H9 (cell line): ENCODE results near the gene PRMT7. TPM values are rescaled to one million over a fixed set of nuclear protein-coding genes. Genes with fewer than 3 reads are reported as not detected.
A peak's percentile ranks its signal among the peaks of the same experiment; 100 is the strongest.

Experiments used
- DNase-seq: peaks from one replicate; pipeline ENCODE4 v3.0.0-alpha.2; 2017
- H2AFZ ChIP-seq: one replicate; pipeline ENCODE4 v1.6.1; 2013; ENCODE audit warnings: mild to moderate bottlenecking, low read length, control low read depth, moderate library complexity
- H2AK5ac ChIP-seq: 2 replicates; pipeline ENCODE4 v1.6.1; 2013; ENCODE audit warnings: low read length, control low read depth, mixed read lengths; ENCODE audit not compliant: insufficient read length
- H2BK120ac ChIP-seq: one replicate; pipeline ENCODE4 v1.6.1; 2013; ENCODE audit warnings: low read depth, mild to moderate bottlenecking, low read length, control low read depth, inconsistent platforms; ENCODE audit not compliant: poor library complexity, severe bottlenecking
- H2BK12ac ChIP-seq: 2 replicates; pipeline ENCODE4 v1.6.1; 2013; ENCODE audit warnings: low read length, control low read depth, mixed read lengths, low read depth; ENCODE audit not compliant: insufficient read length
- H2BK15ac ChIP-seq: 2 replicates; pipeline ENCODE4 v1.6.1; 2013; ENCODE audit warnings: low read depth, low read length, control low read depth
- H2BK20ac ChIP-seq: one replicate; pipeline ENCODE4 v1.6.1; 2013; ENCODE audit warnings: low read depth, mild to moderate bottlenecking, low read length, control low read depth, inconsistent platforms; ENCODE audit not compliant: poor library complexity, severe bottlenecking
- H2BK5ac ChIP-seq: 2 replicates; pipeline ENCODE4 v1.6.1; 2013; ENCODE audit warnings: low read length, control low read depth, mixed read lengths; ENCODE audit not compliant: insufficient read length
- H3K14ac ChIP-seq: 2 replicates; pipeline ENCODE4 v1.6.1; 2013; ENCODE audit warnings: low read length, control low read depth; ENCODE audit not compliant: insufficient read depth
- H3K18ac ChIP-seq: 2 replicates; pipeline ENCODE4 v1.6.1; 2013; ENCODE audit warnings: low read depth, mild to moderate bottlenecking, mixed read lengths, low read length, control low read depth; ENCODE audit not compliant: insufficient read length
- H3K23ac ChIP-seq: 2 replicates; pipeline ENCODE4 v1.6.1; 2013; ENCODE audit warnings: low read length, control low read depth, mixed read lengths, low read depth; ENCODE audit not compliant: insufficient read length
- H3K23me2 ChIP-seq: 2 replicates; pipeline ENCODE4 v1.6.1; 2013; ENCODE audit warnings: low read depth, mild to moderate bottlenecking, mixed read lengths, low read length, control low read depth; ENCODE audit not compliant: insufficient read length, poor library complexity, severe bottlenecking
- H3K27ac ChIP-seq: 2 replicates; pipeline ENCODE4 v1.5.1; 2013; ENCODE audit warnings: low read length, control low read depth, mixed read lengths, low read depth; ENCODE audit not compliant: insufficient read length
- H3K27me3 ChIP-seq: 2 replicates; pipeline ENCODE4 v1.6.1; 2013; ENCODE audit warnings: low read length, control low read depth, inconsistent platforms; ENCODE audit not compliant: insufficient read depth
- H3K4ac ChIP-seq: 2 replicates; pipeline ENCODE4 v1.6.1; 2013; ENCODE audit warnings: low read depth, mild to moderate bottlenecking, control low read depth, inconsistent platforms, low read length, moderate library complexity
- H3K4me1 ChIP-seq: 2 replicates; pipeline ENCODE4 v1.6.1; 2013; ENCODE audit warnings: low read length, control low read depth, inconsistent platforms; ENCODE audit not compliant: insufficient read depth
- H3K4me2 ChIP-seq: 2 replicates; pipeline ENCODE4 v1.6.1; 2013; ENCODE audit warnings: low read length, control low read depth, mixed read lengths; ENCODE audit not compliant: insufficient read length, insufficient read depth
- H3K56ac ChIP-seq: 2 replicates; pipeline ENCODE4 v1.6.1; 2013; ENCODE audit warnings: low read depth, mild to moderate bottlenecking, mixed read lengths, low read length, control low read depth; ENCODE audit not compliant: insufficient read length
- H3K79me1 ChIP-seq: 2 replicates; pipeline ENCODE4 v1.6.1; 2013; ENCODE audit warnings: low read depth, mild to moderate bottlenecking, moderate library complexity, low read length, control low read depth, inconsistent platforms; ENCODE audit not compliant: insufficient read depth, poor library complexity, severe bottlenecking
- H3K79me2 ChIP-seq: 2 replicates; pipeline ENCODE4 v1.6.1; 2013; ENCODE audit warnings: low read length, control low read depth, inconsistent platforms; ENCODE audit not compliant: insufficient read depth
- H3K9ac ChIP-seq: 2 replicates; pipeline ENCODE4 v1.6.1; 2013; ENCODE audit warnings: low read length, control low read depth, mixed read lengths; ENCODE audit not compliant: insufficient read length; ENCODE audit errors: extremely low read depth
- H3K9me3 ChIP-seq: one replicate; pipeline ENCODE4 v1.6.1; 2013; ENCODE audit warnings: low read depth, low read length, inconsistent platforms; ENCODE audit not compliant: control insufficient read depth
- H3T11ph ChIP-seq: one replicate; pipeline ENCODE4 v1.6.1; 2013; ENCODE audit warnings: mild to moderate bottlenecking, low read length, control low read depth, inconsistent platforms
- H4K20me1 ChIP-seq: one replicate; pipeline ENCODE4 v1.6.1; 2013; ENCODE audit not compliant: control insufficient read depth, insufficient read length, insufficient read depth
- H4K5ac ChIP-seq: 2 replicates; pipeline ENCODE4 v1.6.1; 2013; ENCODE audit warnings: low read depth, mild to moderate bottlenecking, mixed read lengths, low read length, control low read depth; ENCODE audit not compliant: insufficient read length
- H4K8ac ChIP-seq: replicated peaks from 2 replicates; pipeline ENCODE4 v1.6.1; 2013; ENCODE audit warnings: low read length, control low read depth, mixed read lengths, low read depth; ENCODE audit not compliant: insufficient read length
- H4K91ac ChIP-seq: 2 replicates; pipeline ENCODE4 v1.6.1; 2013; ENCODE audit warnings: low read depth, mild to moderate bottlenecking, moderate library complexity, mixed read lengths, low read length, control low read depth; ENCODE audit not compliant: insufficient read length
- H3K27ac Mint-ChIP-seq, 3 experiments: 2 replicates in 2 of 3; 3 replicates in 1 of 3; pipeline ENCODE4 v1.8.0; 2020 to 2021; ENCODE audit warnings: mixed read lengths in 3 of 3, mild to moderate bottlenecking in 1 of 3, moderate library complexity in 1 of 3
- H3K27me3 Mint-ChIP-seq: 2 replicates; pipeline ENCODE4 v1.8.0; 2021; ENCODE audit warnings: low read depth, mild to moderate bottlenecking, moderate library complexity, mixed read lengths
- H3K36me3 Mint-ChIP-seq, 3 experiments: 2 replicates in 2 of 3; 3 replicates in 1 of 3; pipeline ENCODE4 v1.8.0; 2020 to 2021; ENCODE audit warnings: low read depth in 3 of 3, mixed read lengths in 3 of 3; ENCODE audit not compliant: insufficient read depth in 1 of 3
- H3K4me1 Mint-ChIP-seq, 2 experiments: 2 replicates each; pipeline ENCODE4 v1.8.0; 2020; ENCODE audit warnings: mixed read lengths in 2 of 2
- H3K4me3 Mint-ChIP-seq, 2 experiments: 2 replicates in 1 of 2; 3 replicates in 1 of 2; pipeline ENCODE4 v1.8.0; 2020 to 2021; ENCODE audit warnings: mild to moderate bottlenecking in 2 of 2, mixed read lengths in 2 of 2, moderate library complexity in 1 of 2
- H3K9me3 Mint-ChIP-seq, 2 experiments: 2 replicates in 1 of 2; 3 replicates in 1 of 2; pipeline ENCODE4 v1.8.0; 2020; ENCODE audit warnings: mild to moderate bottlenecking in 2 of 2, mixed read lengths in 2 of 2, moderate library complexity in 1 of 2
- WGBS: extraction: QIAGEN DNeasy Blood & Tissue Kit; methylation state at CpG from one replicate; pipeline ENCODE4 v1.1.7; 2013; ENCODE audit warnings: missing lambda C conversion rate, low lambda C conversion rate, mixed read lengths; ENCODE audit not compliant: insufficient read length; ENCODE audit errors: extremely low coverage; 5-methylcytosine and 5-hydroxymethylcytosine counted together
- total RNA-seq: library from RNA; stranded (reverse); gene quantifications from 2 replicates; pipeline ENCODE4 v1.2.1, GENCODE V29; 2021
- TF ChIP-seq, protein P1 (sequence below): fragments of 200-600 bp; sonication (generic); conservative IDR thresholded peaks from 3 replicates; pipeline ENCODE4 v1.8.0; 2021; ENCODE audit warnings: antibody characterized with exemption, mild to moderate bottlenecking

The PRMT7 gene
- total RNA-seq, 1 experiment from 2014 or later = 56.6 TPM

GRCh38 chr16:68296291-68296690, 14.5 kb upstream of the PRMT7 start:
- H2BK5ac ChIP-seq = no peak overlapping the region
- no peak for DNase-seq
- H3K9me3 Mint-ChIP-seq = no peaks in the 10 kb centered on the region
- no peak overlapping the region for H4K5ac ChIP-seq
- no peak overlapping the region for H3K4me3 Mint-ChIP-seq
- peaks cover 3% of the 10 kb centered on the region for H3K9me3 ChIP-seq
- no peak overlapping the region for H3K27ac ChIP-seq
- no peak overlapping the region for H3K14ac ChIP-seq
- H3T11ph ChIP-seq = no peak overlapping the region
- no peak overlapping the region for H3K23ac ChIP-seq
- H2AK5ac ChIP-seq = no peak overlapping the region
- H3K18ac ChIP-seq = no peak overlapping the region
- H4K20me1 ChIP-seq = no peaks in the 10 kb centered on the region
- 0 out of 4 replicates have a peak, but pooled peaks cover 0 to 2% of the 10 kb centered on the region in 2 experiments for H3K4me1 Mint-ChIP-seq
- no peak overlapping the region for H3K4ac ChIP-seq
- no peak overlapping the region for H4K91ac ChIP-seq
- H3K4me2 ChIP-seq = no peak overlapping the region
- no peak overlapping the region for H2AFZ ChIP-seq
- WGBS = no CpG with 5 or more reads among the region's 12 CpGs
- H3K9ac ChIP-seq = no peak overlapping the region
- H3K4me1 ChIP-seq = no peaks in the 10 kb centered on the region
- H4K8ac ChIP-seq = no peak overlapping the region
- H3K79me2 ChIP-seq = no peaks in the 10 kb centered on the region
- no peak overlapping the region for H2BK15ac ChIP-seq
- H3K79me1 ChIP-seq = no peaks in the 10 kb centered on the region
- no peaks in the 10 kb centered on the region; the same call in 1 of the 2 replicates for H3K27me3 Mint-ChIP-seq
- no peak overlapping the region for H2BK20ac ChIP-seq
- no peak overlapping the region for H3K56ac ChIP-seq
- TF ChIP-seq, protein P1, sequence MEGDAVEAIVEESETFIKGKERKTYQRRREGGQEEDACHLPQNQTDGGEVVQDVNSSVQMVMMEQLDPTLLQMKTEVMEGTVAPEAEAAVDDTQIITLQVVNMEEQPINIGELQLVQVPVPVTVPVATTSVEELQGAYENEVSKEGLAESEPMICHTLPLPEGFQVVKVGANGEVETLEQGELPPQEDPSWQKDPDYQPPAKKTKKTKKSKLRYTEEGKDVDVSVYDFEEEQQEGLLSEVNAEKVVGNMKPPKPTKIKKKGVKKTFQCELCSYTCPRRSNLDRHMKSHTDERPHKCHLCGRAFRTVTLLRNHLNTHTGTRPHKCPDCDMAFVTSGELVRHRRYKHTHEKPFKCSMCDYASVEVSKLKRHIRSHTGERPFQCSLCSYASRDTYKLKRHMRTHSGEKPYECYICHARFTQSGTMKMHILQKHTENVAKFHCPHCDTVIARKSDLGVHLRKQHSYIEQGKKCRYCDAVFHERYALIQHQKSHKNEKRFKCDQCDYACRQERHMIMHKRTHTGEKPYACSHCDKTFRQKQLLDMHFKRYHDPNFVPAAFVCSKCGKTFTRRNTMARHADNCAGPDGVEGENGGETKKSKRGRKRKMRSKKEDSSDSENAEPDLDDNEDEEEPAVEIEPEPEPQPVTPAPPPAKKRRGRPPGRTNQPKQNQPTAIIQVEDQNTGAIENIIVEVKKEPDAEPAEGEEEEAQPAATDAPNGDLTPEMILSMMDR = no peak
- H3K27ac Mint-ChIP-seq = 0 out of 7 replicates have a peak overlapping the region, but pooled peaks of 1 of the 3 experiments have one; percentile 4
- peaks cover 22 to 79% (median 41%) of the 10 kb centered on the region in 3 experiments; a peak in 6 of 7 replicates for H3K36me3 Mint-ChIP-seq
- no peaks in the 10 kb centered on the region for H3K27me3 ChIP-seq
- H2BK120ac ChIP-seq = no peak overlapping the region
- H2BK12ac ChIP-seq = no peak overlapping the region
- H3K23me2 ChIP-seq = no peaks in the 10 kb centered on the region
